Skeletal muscle tissue (tissue), 4 donors: Measurements from ENCODE around the gene ITSN1. TPM values are rescaled to one million over a fixed set of nuclear protein-coding genes. Genes with fewer than 3 reads are reported as not detected.
"Not testable (repeated sequence)": the region's sequence is repeated elsewhere in the genome, so short reads cannot be mapped to it uniquely, and the experiment has no call there.

Source experiments
- H3K27ac ChIP-seq: one replicate; pipeline ENCODE4 v1.7.0; 2013; ENCODE audit warnings: mild to moderate bottlenecking, low read depth, low read length, inconsistent platforms
- H3K27me3 ChIP-seq, 3 donors: one replicate each; pipeline ENCODE4 v1.7.0; 2013; ENCODE audit warnings: low read length in 3 of 3; ENCODE audit not compliant: control insufficient read depth in 3 of 3, insufficient read depth in 3 of 3
- H3K36me3 ChIP-seq, 3 donors: one replicate each; pipeline ENCODE4 v1.7.0; 2013; ENCODE audit warnings: low read length in 3 of 3; ENCODE audit not compliant: control insufficient read depth in 3 of 3, insufficient read depth in 3 of 3
- H3K4me1 ChIP-seq, 3 donors: one replicate each; pipeline ENCODE4 v1.7.0; 2013; ENCODE audit warnings: low read length in 3 of 3, mild to moderate bottlenecking in 3 of 3; ENCODE audit not compliant: control insufficient read depth in 3 of 3, insufficient read depth in 3 of 3
- H3K4me3 ChIP-seq, 3 donors: one replicate each; pipeline ENCODE4 v1.7.0; 2013; ENCODE audit warnings: low read length in 3 of 3
- H3K9ac ChIP-seq, 3 donors: one replicate each; pipeline ENCODE4 v1.7.0; 2013; ENCODE audit warnings: low read length in 3 of 3, mild to moderate bottlenecking in 3 of 3, moderate library complexity in 2 of 3, low read depth in 1 of 3
- H3K9me3 ChIP-seq, 3 donors: one replicate each; pipeline ENCODE4 v1.7.0; 2013; ENCODE audit warnings: low read length in 3 of 3; ENCODE audit not compliant: control insufficient read depth in 3 of 3
- total RNA-seq: library from RNA; depleted of rRNA; stranded (reverse); fragments of >200 nt; gene quantifications from one replicate; pipeline ENCODE4 v1.2.3, GENCODE V29; 2014
- donor health status: Osteomylitis.

ITSN1 gene
- total RNA-seq, 1 donor from 2014 or later = 21.4 TPM

DNA sequence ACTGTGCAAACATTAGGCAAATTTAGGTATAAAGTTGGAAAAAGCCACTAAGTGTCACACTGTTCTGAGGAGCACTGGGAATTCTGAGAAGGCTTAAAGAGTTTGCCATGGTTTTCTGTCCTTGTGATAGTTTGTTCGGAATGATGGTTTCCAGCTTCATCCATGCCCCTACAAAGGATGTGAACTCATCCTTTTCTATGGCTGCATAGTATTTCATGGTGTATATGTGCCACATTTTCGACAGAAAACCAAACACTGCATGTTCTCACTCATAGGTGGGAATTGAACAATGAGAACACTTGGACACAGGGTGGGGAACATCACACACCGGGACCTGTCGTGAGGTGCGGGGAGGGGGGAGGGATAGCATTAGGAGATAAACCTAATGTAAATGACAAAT, 34.4 kb downstream of the ITSN1 start:
- H3K9ac ChIP-seq, H3K4me1 ChIP-seq, H3K27me3 ChIP-seq, H3K9me3 ChIP-seq, H3K27ac ChIP-seq, H3K4me3 ChIP-seq, H3K36me3 ChIP-seq: not testable (repeated sequence)

DNA sequence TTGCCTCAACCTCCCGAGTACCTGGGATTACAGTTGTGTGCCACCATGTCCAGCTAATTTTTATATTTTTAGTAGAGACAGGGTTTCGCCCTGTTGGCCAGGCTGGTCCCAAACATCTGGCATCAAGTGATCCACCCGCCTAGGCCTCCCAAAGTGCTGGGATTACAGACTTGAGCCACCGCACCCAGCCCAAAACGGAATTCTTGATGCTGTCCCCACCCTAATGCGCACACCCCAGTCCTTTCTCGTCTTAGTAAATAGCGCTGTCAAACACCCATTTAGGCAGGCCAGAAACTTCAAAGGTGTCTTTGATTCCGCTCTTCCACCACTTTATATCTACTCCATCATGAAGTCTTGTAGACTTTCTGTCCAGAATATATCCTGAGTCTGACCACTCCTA, 35.1 kb downstream of the ITSN1 start:
- no peaks in the 10 kb centered on the region for H3K27me3 ChIP-seq
- no peaks in the 10 kb centered on the region for H3K4me1 ChIP-seq
- H3K4me3 ChIP-seq = no peak overlapping the region
- no peak overlapping the region for H3K27ac ChIP-seq
- H3K9ac ChIP-seq = no peak overlapping the region
- no peaks in the 10 kb centered on the region for H3K9me3 ChIP-seq
- no peaks in the 10 kb centered on the region for H3K36me3 ChIP-seq

DNA sequence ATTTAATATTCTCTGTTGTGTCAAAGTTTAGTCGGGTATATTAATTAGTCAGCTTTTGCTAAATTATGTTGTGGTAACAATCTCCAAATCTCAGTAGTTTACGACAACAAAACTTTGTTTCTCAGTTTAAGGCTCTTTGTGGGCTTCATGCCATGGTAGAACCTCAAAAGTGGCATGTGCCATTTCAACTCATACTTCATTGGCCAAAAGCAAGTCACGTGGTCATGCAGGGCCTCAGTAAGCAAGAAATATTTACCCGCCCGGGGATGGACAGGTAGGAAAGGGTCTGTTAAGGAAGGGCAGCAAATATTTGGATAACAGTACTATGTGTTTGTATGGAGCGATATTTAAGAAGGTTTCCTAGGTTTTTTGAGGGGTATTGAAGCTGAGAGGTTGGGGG, 38.6 kb downstream of the ITSN1 start:
- Histone ChIP-seq H3K4me1 (peaks cover 6 to 12% (median 7%) of the 10 kb centered on the region in 3 donors), H3K27ac (no peak overlapping the region), H3K9ac (no peak overlapping the region), H3K36me3 (no peaks in the 10 kb centered on the region), H3K27me3 (no peaks in the 10 kb centered on the region), H3K9me3 (no peaks in the 10 kb centered on the region), H3K4me3 (no peak overlapping the region)

DNA sequence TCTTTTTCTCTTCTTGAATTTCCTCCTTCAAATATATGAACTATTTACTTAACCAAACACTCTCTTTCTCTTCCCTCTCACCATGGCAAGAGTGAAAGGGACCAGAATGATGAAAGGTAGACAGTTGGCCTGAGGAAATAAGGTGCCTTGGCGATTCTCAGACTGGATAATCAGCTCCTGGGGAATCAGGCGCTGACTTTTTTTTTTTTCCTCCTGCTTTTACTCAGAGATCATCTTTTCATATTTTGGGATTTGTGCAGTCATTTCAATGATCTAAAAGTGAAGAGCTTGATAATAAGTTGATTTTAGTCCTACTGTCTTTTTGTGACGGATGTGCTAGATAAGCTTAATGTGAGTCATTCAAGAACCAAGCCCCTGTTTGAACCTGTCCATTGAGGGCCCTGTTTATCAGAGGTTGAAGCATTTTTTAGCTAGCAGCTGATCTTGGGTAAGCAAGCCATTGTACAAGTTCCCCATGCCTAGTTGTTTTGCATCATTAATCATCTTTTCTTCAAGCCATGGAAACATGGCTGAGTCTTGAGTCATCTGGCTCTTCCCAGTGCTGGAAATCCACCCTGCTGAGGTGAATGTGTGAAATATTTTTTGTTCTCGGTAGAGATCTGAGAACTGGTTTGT, 40.8 kb downstream of the ITSN1 start:
- H3K36me3 ChIP-seq = no peaks in the 10 kb centered on the region
- peaks cover 10 to 17% (median 14%) of the 10 kb centered on the region in 3 donors for H3K4me1 ChIP-seq
- no peak overlapping the region for H3K4me3 ChIP-seq
- H3K9ac ChIP-seq = no peak overlapping the region
- no peaks in the 10 kb centered on the region for H3K27me3 ChIP-seq
- H3K27ac ChIP-seq = no peak overlapping the region
- H3K9me3 ChIP-seq = no peaks in the 10 kb centered on the region

DNA sequence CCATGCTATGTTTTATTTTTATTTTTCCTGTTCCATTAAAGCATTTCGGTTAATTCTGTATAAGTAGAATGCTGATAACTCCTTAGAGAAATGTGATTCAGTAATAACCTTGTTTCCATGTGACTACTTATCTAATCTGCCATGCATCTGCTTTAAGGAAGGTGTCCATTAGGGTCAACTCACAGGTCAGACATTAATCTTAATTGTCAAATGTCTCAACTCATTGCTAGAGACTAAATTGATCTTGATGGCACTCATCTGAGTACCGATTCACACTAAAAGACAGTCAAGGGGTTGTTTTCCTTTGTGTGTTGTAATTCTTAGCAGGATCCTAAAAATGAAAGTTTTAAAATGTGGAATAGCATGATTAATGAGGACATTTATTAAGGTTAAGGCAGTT, 41.8 kb downstream of the ITSN1 start:
- no peaks in the 10 kb centered on the region for H3K36me3 ChIP-seq
- no peak overlapping the region for H3K9ac ChIP-seq
- H3K9me3 ChIP-seq = no peaks in the 10 kb centered on the region
- no peaks in the 10 kb centered on the region for H3K27me3 ChIP-seq
- no peak overlapping the region for H3K4me3 ChIP-seq
- H3K4me1 ChIP-seq = peaks cover 13 to 22% (median 14%) of the 10 kb centered on the region in 3 donors
- no peak overlapping the region for H3K27ac ChIP-seq

DNA sequence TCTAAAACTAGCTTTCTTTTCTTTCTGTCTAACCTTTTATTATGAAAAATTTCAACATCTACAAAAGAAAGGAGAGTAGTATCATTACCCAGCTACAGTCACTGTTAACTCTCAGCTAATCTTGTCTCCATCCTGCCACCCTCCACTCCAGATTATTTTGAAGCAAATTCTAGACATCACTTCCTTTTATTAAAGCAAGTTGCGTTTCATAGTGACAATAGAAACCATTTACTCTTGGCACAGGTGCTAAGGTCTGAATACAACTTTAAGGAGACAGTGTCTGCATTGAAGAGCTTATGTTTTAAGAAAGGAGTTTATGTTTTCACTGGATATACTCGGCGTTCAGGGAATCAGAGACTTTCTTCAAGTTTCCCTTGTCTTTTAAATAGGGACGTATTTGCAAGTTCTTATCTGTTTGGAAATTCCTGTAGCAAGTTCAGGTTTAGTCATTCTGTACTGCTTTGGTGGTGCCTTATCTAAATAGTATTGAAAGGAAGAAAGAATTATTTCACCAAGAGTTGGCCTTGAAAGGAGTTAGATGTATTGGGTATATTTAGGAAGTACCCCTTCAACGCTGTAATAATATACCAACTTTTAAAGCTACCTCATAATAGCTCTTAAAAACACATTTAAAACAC, 42.7 kb downstream of the ITSN1 start:
- Histone ChIP-seq H3K9me3 (no peaks in the 10 kb centered on the region), H3K4me3 (no peak overlapping the region), H3K9ac (no peak overlapping the region), H3K4me1 (peaks cover 14 to 22% (median 15%) of the 10 kb centered on the region in 3 donors), H3K27me3 (no peaks in the 10 kb centered on the region), H3K27ac (no peak overlapping the region), H3K36me3 (no peaks in the 10 kb centered on the region)

DNA sequence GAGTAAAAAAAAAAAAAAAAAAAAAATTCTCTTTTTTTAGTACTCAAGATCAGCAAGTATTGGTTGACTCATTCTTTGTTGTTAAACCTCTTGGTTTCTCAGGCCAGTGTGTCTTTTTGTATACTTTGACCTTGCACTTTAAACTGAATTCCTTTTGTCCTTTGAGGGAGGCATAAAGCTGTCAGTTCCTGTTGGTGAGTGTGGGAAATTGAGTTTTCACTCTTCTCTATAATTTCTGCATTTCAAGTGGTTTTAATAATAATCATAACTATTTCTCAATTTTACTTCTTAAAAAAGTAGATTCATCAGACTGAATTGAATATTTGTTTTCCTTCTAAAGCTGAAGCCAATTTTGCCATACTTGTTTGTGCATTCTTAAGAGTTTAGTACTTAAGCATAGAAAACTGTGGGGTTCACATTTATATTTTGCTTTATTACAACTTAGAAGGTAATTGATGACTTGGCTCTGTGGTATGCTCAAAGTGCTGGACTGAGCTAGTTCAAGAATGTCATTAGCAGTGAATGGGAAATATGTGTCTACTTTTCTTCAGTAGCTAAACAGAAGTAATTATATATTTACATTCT, 43.4 kb downstream of the ITSN1 start:
- no peak overlapping the region for H3K9ac ChIP-seq
- no peaks in the 10 kb centered on the region for H3K36me3 ChIP-seq
- H3K27ac ChIP-seq = no peak overlapping the region
- no peaks in the 10 kb centered on the region for H3K9me3 ChIP-seq
- H3K27me3 ChIP-seq = no peaks in the 10 kb centered on the region
- H3K4me1 ChIP-seq = peaks cover 14 to 22% (median 15%) of the 10 kb centered on the region in 3 donors
- H3K4me3 ChIP-seq = no peak overlapping the region

DNA sequence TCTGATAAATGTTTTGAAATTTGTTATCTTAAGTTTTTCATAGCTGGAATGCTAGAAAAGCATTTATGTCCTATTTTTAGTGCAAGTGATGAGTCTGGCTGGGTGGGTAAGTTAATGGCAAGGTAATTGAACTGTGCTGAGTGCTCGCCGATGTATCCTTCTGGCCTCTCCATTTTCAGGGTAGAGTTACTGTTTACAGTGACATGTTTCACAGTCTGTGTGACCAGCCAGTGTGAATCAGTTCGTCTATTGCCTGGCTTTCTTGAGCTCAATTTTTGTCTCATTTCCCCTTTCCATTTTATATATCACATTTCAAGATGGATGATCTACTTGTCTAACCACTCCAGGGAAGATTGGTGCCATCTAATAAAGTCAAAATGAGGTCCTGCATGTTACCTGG, 44.1 kb downstream of the ITSN1 start:
- peak overlapping the region in 1 of 3 donors; percentile 4 for H3K4me3 ChIP-seq
- H3K9ac ChIP-seq = no peak overlapping the region
- no peaks in the 10 kb centered on the region for H3K36me3 ChIP-seq
- H3K4me1 ChIP-seq = peaks cover 14 to 25% (median 15%) of the 10 kb centered on the region in 3 donors
- no peak overlapping the region for H3K27ac ChIP-seq
- H3K9me3 ChIP-seq = no peaks in the 10 kb centered on the region
- no peaks in the 10 kb centered on the region for H3K27me3 ChIP-seq

DNA sequence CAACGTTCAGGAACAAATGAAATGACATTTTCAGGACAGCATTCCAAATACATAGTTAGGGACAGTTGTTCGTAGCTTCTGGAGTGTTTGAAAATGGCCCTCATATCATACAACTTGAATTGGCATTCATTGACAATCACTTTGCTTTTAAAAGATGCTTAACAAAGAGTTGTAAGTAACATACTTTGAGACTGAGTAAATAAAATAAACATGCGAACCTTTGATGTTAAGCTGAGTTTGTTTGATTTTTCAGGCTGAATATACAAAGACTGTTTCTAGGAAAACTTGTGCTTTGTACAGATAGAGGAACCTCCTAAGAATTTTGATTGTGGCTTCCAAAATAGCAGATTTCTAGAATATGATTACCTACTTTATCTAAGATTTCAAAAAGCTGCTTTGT, 45.3 kb downstream of the ITSN1 start:
- Histone ChIP-seq H3K4me3 (no peak overlapping the region), H3K27me3 (no peaks in the 10 kb centered on the region), H3K36me3 (no peaks in the 10 kb centered on the region), H3K9me3 (no peaks in the 10 kb centered on the region), H3K27ac (no peak overlapping the region), H3K4me1 (peaks cover 18 to 25% (median 20%) of the 10 kb centered on the region in 3 donors), H3K9ac (no peak overlapping the region)

DNA sequence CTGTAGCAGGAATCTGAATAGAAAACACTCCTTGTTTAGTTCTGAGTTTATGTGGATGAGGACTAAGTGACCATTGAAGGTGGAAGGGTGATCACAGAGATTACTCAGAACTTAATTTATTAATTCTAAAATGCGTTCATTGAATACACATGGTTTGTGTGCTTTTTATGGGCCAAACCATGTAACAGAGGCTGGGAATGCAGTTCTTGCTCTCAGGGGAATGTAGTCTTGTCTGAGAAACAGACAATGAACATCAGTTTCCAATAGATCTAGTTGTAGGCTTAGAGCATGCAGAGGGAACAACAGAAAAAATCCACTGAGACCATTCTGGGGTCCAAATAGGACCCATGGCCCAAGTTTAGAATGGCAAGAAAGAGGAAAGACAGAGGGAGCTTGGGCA, 46.1 kb downstream of the ITSN1 start:
- no peaks in the 10 kb centered on the region for H3K27me3 ChIP-seq
- no peaks in the 10 kb centered on the region for H3K9me3 ChIP-seq
- H3K36me3 ChIP-seq = no peaks in the 10 kb centered on the region
- H3K27ac ChIP-seq = no peak overlapping the region
- H3K4me1 ChIP-seq = peaks cover 18 to 22% (median 18%) of the 10 kb centered on the region in 3 donors
- no peak overlapping the region for H3K4me3 ChIP-seq
- H3K9ac ChIP-seq = no peak overlapping the region
